Measurements from ENCODE around the gene C11orf24.

The C11orf24 gene

DNA sequence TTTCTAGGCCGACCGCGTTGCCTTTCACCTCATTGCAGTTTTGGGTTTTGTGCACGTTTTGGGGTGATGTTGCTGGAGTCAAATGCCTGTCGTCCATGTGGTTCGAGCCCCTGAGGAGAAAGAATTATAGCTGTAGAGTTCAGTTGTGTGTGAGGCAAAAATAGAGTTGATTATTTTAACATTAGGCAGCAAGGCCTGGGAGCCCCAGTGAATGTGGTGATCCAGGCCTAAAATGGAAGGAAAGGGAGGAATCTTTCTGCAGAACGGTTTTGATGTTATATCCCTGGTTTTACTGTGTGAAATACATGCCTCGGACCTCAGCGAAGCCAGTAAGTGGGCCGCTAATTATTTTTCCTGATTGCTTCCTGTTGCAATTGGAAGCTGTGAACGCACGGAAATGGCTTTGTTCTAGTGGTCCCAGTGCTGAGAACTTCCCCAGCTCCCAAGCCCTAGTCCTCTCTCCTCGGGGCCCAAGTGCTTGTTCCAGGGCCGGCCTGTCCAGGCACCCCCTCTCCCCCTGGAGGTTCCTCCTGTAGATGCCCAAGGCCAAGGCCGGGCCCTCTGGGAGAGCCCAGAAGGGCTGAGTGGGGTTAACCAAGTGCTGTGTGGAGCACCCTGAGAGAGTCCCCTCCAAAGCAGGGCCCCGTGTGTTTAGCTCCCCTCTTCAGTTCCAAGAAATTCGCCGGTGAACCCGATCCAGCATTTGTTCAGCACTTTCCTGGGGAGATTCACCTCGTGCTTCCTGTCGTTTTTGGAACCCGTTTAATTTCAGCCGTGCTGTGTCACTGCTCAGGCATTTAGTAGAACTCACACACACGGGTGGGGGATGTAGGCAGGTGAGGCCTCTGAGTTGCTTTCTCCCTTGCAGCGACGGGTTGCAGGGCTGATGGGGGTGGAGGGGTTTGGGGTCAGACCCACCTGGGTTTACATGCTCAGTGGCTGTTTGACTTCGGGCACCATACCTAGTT lies 42.7 kb upstream of the C11orf24 start:
- DNase-seq, result peak; percentile 28 to 41
- H3K14ac ChIP-seq (ENCODE audit: low read length), result no peak overlapping the region
- no peak overlapping the region for H2AFZ ChIP-seq (ENCODE audit: insufficient read depth, low read length, poor library complexity)
- H3K4me3 ChIP-seq (ENCODE audit: low read depth, low read length), result no peak overlapping the region
- no peak overlapping the region for H2AK5ac ChIP-seq (ENCODE audit: low read length)
- peaks cover 8% of the 10 kb centered on the region for H3K79me2 ChIP-seq (ENCODE audit: control insufficient read depth, insufficient read depth, low read length, poor library complexity)
- no peak overlapping the region for H2BK120ac ChIP-seq (ENCODE audit: insufficient read depth, low read length, poor library complexity)
- peak overlapping the region; percentile 40 for H3K27ac ChIP-seq (ENCODE audit: low read depth, low read length)
- H3K27me3 ChIP-seq (ENCODE audit: insufficient read depth, low read length), result no peaks in the 10 kb centered on the region
- peaks cover 21 to 25% of the 10 kb centered on the region in 2 experiments for H3K4me1 ChIP-seq (ENCODE audit: control insufficient read depth in 1 of 2, insufficient read depth in 2 of 2, low read length in 2 of 2)
- H3K4ac ChIP-seq (ENCODE audit: low read depth, low read length), result peak overlapping the region; percentile 24
- no peaks in the 10 kb centered on the region for H3K9me3 ChIP-seq (ENCODE audit: insufficient read depth, low read depth, low read length)
- peak overlapping the region; percentile 5 for H3K18ac ChIP-seq (ENCODE audit: low read length)
- H3K4me2 ChIP-seq (ENCODE audit: low read length), result peak overlapping the region; percentile 100
- H3K36me3 ChIP-seq (ENCODE audit: control insufficient read depth in 1 of 2, insufficient read depth in 2 of 2, low read length in 2 of 2), result peaks cover 0 to 1% of the 10 kb centered on the region in 2 experiments
- WGBS (ENCODE audit: extremely low coverage, insufficient coverage, insufficient read length), result no CpG with 5 or more reads among the region's 27 CpGs
- H2BK12ac ChIP-seq (ENCODE audit: low read length), result no peak overlapping the region
- no peak overlapping the region for H2BK5ac ChIP-seq (ENCODE audit: low read depth, low read length, poor library complexity)
- no peak overlapping the region for H4K12ac ChIP-seq (ENCODE audit: low read depth, low read length)
- H3K79me1 ChIP-seq (ENCODE audit: low read length), result peaks cover 5% of the 10 kb centered on the region
- no peak overlapping the region for H3K23ac ChIP-seq (ENCODE audit: low read length)
- peak overlapping the region; percentile 33 for H4K91ac ChIP-seq (ENCODE audit: low read depth, low read length)
- no peak overlapping the region for H4K8ac ChIP-seq (ENCODE audit: low read depth, low read length)
- no peak overlapping the region for H3K9ac ChIP-seq (ENCODE audit: low read length)

DNA sequence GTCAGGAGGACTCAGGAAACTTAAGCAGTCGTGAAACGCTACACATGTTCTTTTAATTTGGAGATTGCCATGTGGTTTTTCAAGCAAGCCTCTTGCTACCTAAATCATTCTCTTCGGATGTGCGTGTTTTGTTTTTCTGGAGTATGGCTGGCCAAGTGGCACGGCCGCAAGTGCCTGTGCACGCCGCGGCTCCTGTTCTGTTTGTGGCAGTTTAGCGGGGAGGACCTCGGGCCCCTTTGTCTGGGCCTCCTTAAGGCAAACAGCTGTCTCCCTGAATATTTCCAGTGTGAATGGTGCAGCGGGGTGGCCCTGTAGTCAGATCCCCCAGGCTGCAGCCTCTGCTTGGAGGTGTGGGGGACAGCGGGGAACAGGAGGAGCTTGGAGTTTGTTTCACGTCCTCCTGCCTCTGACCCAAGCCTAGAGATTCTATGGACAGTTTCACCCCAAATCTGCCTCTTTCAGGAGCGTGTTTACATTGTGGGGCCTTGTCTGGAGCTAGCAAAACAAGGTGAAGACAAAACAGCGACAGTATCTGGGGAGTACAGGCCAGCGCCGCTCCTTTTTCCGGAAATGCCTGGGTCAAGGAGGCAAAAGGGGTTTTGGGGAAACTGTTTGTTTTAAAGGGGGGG lies 41.9 kb upstream of the C11orf24 start:
- peaks cover 0 to 1% of the 10 kb centered on the region in 2 experiments for H3K36me3 ChIP-seq (ENCODE audit: control insufficient read depth in 1 of 2, insufficient read depth in 2 of 2, low read length in 2 of 2)
- peaks cover 21 to 25% of the 10 kb centered on the region in 2 experiments for H3K4me1 ChIP-seq (ENCODE audit: control insufficient read depth in 1 of 2, insufficient read depth in 2 of 2, low read length in 2 of 2)
- H3K79me2 ChIP-seq (ENCODE audit: control insufficient read depth, insufficient read depth, low read length, poor library complexity), result peaks cover 8% of the 10 kb centered on the region
- peak overlapping the region; percentile 100 for H3K4me2 ChIP-seq (ENCODE audit: low read length)
- no peaks in the 10 kb centered on the region for H3K27me3 ChIP-seq (ENCODE audit: insufficient read depth, low read length)
- H2AFZ ChIP-seq (ENCODE audit: insufficient read depth, low read length, poor library complexity), result no peak overlapping the region
- H3K23ac ChIP-seq (ENCODE audit: low read length), result no peak overlapping the region
- no peak overlapping the region for H2BK12ac ChIP-seq (ENCODE audit: low read length)
- no peak overlapping the region for H3K14ac ChIP-seq (ENCODE audit: low read length)
- WGBS (ENCODE audit: extremely low coverage, insufficient coverage, insufficient read length), result no CpG with 5 or more reads among the region's 19 CpGs
- no peak overlapping the region for H4K91ac ChIP-seq (ENCODE audit: low read depth, low read length)
- H2BK5ac ChIP-seq (ENCODE audit: low read depth, low read length, poor library complexity), result no peak overlapping the region
- H3K79me1 ChIP-seq (ENCODE audit: low read length), result peaks cover 5% of the 10 kb centered on the region
- H3K4ac ChIP-seq (ENCODE audit: low read depth, low read length), result peak overlapping the region; percentile 27
- peak overlapping the region; percentile 42 for H3K18ac ChIP-seq (ENCODE audit: low read length)
- H3K27ac ChIP-seq (ENCODE audit: low read depth, low read length), result no peak overlapping the region
- H2BK120ac ChIP-seq (ENCODE audit: insufficient read depth, low read length, poor library complexity), result no peak overlapping the region
- H3K9me3 ChIP-seq (ENCODE audit: insufficient read depth, low read depth, low read length), result no peaks in the 10 kb centered on the region
- no peak overlapping the region for H4K12ac ChIP-seq (ENCODE audit: low read depth, low read length)
- H2AK5ac ChIP-seq (ENCODE audit: low read length), result no peak overlapping the region
- no peak for DNase-seq
- H3K4me3 ChIP-seq (ENCODE audit: low read depth, low read length), result peak overlapping the region; percentile 81
- peak overlapping the region; percentile 17 for H3K9ac ChIP-seq (ENCODE audit: low read length)
- no peak overlapping the region for H4K8ac ChIP-seq (ENCODE audit: low read depth, low read length)

DNA sequence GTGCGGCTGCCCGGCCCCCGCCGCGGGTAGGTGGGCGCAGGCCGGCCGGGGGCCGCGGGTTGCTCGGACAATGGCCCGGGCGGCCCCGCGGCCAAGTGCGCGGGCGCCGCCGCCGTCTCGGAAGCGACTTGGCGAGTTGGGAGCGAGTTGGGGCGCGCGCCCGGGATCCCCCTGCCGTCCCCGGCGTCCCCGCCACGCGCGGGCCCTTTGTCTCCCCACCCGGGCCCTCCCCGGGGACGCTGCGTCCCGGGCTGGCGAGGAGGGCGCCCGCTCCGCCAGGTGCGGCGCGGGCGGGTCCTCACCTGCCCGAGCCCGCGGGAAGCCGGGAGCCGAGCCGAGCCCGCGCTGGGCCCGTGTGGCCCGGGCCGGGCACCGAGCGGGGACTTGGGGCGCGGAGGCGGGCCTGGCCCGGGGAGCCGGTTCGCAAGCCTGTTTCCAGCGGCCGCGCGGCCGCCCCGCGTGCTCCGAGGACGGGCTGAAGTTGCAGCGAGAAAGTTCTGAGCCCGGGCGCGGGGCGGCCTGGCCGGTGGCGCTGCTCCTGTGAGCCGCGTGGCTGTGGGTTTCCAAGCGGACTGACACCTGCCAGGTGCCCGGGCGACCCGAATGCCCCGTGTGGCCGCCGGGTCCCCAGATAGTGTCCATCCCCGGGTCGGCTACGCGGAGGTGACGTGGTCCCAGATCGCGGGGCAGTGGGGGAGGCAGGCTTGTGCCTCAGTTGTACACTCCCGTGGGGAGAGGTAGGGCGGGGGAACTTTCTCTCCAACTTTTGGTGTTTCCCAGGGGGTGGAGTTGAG lies 41.2 kb upstream of the C11orf24 start:
- H2AFZ ChIP-seq (ENCODE audit: insufficient read depth, low read length, poor library complexity), result peak overlapping the region; percentile 64
- H2BK12ac ChIP-seq (ENCODE audit: low read length), result no peak overlapping the region
- H3K4me2 ChIP-seq (ENCODE audit: low read length), result peak overlapping the region; percentile 100
- peak overlapping the region; percentile 79 for H4K8ac ChIP-seq (ENCODE audit: low read depth, low read length)
- H3K14ac ChIP-seq (ENCODE audit: low read length), result peak overlapping the region; percentile 90
- WGBS (ENCODE audit: extremely low coverage, insufficient coverage, insufficient read length), result no CpG with 5 or more reads among the region's 102 CpGs
- H3K4ac ChIP-seq (ENCODE audit: low read depth, low read length), result peak overlapping the region; percentile 87
- H3K27me3 ChIP-seq (ENCODE audit: insufficient read depth, low read length), result no peaks in the 10 kb centered on the region
- peak overlapping the region; percentile 82 for H2AK5ac ChIP-seq (ENCODE audit: low read length)
- peaks cover 8% of the 10 kb centered on the region for H3K79me2 ChIP-seq (ENCODE audit: control insufficient read depth, insufficient read depth, low read length, poor library complexity)
- no peak for DNase-seq
- H3K79me1 ChIP-seq (ENCODE audit: low read length), result peaks cover 5% of the 10 kb centered on the region
- peak overlapping the region; percentile 80 for H3K9ac ChIP-seq (ENCODE audit: low read length)
- H2BK120ac ChIP-seq (ENCODE audit: insufficient read depth, low read length, poor library complexity), result peak overlapping the region; percentile 33
- peak overlapping the region; percentile 51 for H4K12ac ChIP-seq (ENCODE audit: low read depth, low read length)
- H3K23ac ChIP-seq (ENCODE audit: low read length), result no peak overlapping the region
- no peak overlapping the region for H2BK5ac ChIP-seq (ENCODE audit: low read depth, low read length, poor library complexity)
- H3K18ac ChIP-seq (ENCODE audit: low read length), result peak overlapping the region; percentile 61
- no peaks in the 10 kb centered on the region for H3K9me3 ChIP-seq (ENCODE audit: insufficient read depth, low read depth, low read length)
- peaks cover 21 to 25% of the 10 kb centered on the region in 2 experiments for H3K4me1 ChIP-seq (ENCODE audit: control insufficient read depth in 1 of 2, insufficient read depth in 2 of 2, low read length in 2 of 2)
- H3K36me3 ChIP-seq (ENCODE audit: control insufficient read depth in 1 of 2, insufficient read depth in 2 of 2, low read length in 2 of 2), result peaks cover 0 to 1% of the 10 kb centered on the region in 2 experiments
- peak overlapping the region; percentile 81 for H3K4me3 ChIP-seq (ENCODE audit: low read depth, low read length)
- peak overlapping the region; percentile 45 for H4K91ac ChIP-seq (ENCODE audit: low read depth, low read length)
- no peak overlapping the region for H3K27ac ChIP-seq (ENCODE audit: low read depth, low read length)

Measured in trophoblast cell (in vitro differentiated cells and primary cell).